ENCODE data around the gene NAXD. TPM values are rescaled to one million over a fixed set of nuclear protein-coding genes. Genes with fewer than 3 reads are reported as not detected.
"Not testable (repeated sequence)": the region's sequence is repeated elsewhere in the genome, so short reads cannot be mapped to it uniquely, and the experiment has no call there.

NAXD gene
- 18.7 TPM for polyA plus RNA-seq (2013, experiment 1 of 2)
- polyA plus RNA-seq (2013, experiment 2 of 2): 18.2 TPM

DNA sequence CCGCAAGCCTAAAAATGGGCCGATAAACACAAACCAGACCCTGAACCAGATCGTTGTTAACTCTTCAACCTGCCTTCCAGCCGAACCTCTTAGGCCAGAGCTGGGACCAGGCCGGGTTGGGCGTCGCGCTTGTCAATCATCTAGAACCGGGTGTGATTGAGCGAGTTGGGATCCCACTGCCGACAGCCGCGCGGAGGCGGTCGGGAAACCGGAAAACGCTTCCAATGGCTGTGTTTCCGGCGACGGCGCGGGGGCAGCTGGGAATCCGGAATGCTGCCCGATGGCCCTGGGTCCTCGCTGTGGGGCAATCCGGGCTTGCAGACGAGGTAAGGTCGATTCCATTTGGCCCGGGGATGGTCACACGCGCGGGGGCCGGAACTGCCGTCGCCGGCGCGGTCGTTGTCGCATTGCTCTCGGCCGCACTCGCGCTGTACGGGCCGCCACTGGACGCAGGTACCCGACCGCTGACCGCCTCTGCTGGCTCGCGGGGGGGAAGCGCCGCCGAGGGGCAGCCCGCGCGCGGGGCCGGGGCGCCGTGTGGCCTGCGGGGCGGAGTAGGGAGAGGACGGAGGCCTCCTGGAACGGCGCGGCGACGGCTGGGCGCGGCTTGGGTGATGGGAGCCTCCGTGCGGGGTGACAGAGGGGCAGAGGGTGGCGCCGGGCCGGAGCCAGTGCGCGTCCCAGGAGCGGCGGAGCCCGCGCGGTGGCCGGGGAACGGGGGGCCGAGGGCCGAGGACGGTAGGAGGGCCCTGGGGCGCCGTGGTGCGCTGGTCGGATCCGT is at the start of gene NAXD:
Gene NAXD, plus strand, starts transcription at position 224 of the 781 bp plus-strand sequence. Its CDS starts 57 bp downstream, at position 281.
- peak within 1 kb of the TSS; percentile 98 for H2AFZ ChIP-seq (ENCODE audit: low read length)
- peak within 1 kb of the TSS; percentile 85 for H2AK5ac ChIP-seq (ENCODE audit: low read depth, low read length)
- no peak within 1 kb of the TSS for H3K27ac ChIP-seq (replicated peaks; ENCODE audit: low read length)
- H3K4me3 ChIP-seq (ENCODE audit: low read length in 2 of 2): peak within 1 kb of the TSS; percentile 82 to 94
- peak within 1 kb of the TSS; percentile 91 for H2BK5ac ChIP-seq (ENCODE audit: low read length)
- peak within 1 kb of the TSS; percentile 94 for H3K9ac ChIP-seq (ENCODE audit: low read depth, low read length, poor library complexity)
- DNase-seq (ENCODE audit: low spot score): peak; percentile 49
- WGBS, 2 donors (ENCODE audit: extremely low coverage in 2 of 2, insufficient read length in 2 of 2, insufficient replicate concordance in 1 of 2): no CpG with 5 or more reads among the region's 95 CpGs
- H2BK15ac ChIP-seq (ENCODE audit: low read length): peak within 1 kb of the TSS; percentile 89
- H3K23ac ChIP-seq (ENCODE audit: low read depth, low read length, poor library complexity): peak within 1 kb of the TSS; percentile 76
- no peak within 1 kb of the TSS for H2BK120ac ChIP-seq (ENCODE audit: low read depth, low read length)
- H3K4me1 ChIP-seq (ENCODE audit: control insufficient read depth in 2 of 2, insufficient read depth in 1 of 2, low read depth in 1 of 2, low read length in 2 of 2): peaks cover 5 to 15% of the 10 kb centered on the region in 2 donors
- peak within 1 kb of the TSS; percentile 2 for H3K14ac ChIP-seq (ENCODE audit: low read length)
- no peaks in the 10 kb centered on the region for H3K27me3 ChIP-seq (ENCODE audit: control insufficient read depth in 3 of 3, insufficient read depth in 3 of 3, low read depth in 1 of 3, low read length in 3 of 3)
- peak within 1 kb of the TSS; percentile 96 for H3K18ac ChIP-seq (ENCODE audit: low read length)
- H3K4me2 ChIP-seq (ENCODE audit: insufficient read depth, low read length, poor library complexity, severe bottlenecking): peak within 1 kb of the TSS; percentile 89
- H4K8ac ChIP-seq (ENCODE audit: low read depth, low read length): peak within 1 kb of the TSS; percentile 89
- H3K79me1 ChIP-seq (ENCODE audit: low read depth, low read length): peaks cover 5% of the 10 kb centered on the region
- peak within 1 kb of the TSS; percentile 73 for H4K91ac ChIP-seq (ENCODE audit: low read depth, low read length, poor library complexity)
- H3K9me3 ChIP-seq (replicated peaks in 1 of 2; ENCODE audit: control insufficient read depth in 2 of 2, insufficient read depth in 1 of 2, low read depth in 1 of 2, low read length in 2 of 2): peaks cover 3 to 4% of the 10 kb centered on the region in 2 donors
- no peak within 1 kb of the TSS for H2BK12ac ChIP-seq (ENCODE audit: low read length)
- H3K36me3 ChIP-seq (replicated peaks in 1 of 2; ENCODE audit: control insufficient read depth in 2 of 2, insufficient read depth in 2 of 2, low read length in 2 of 2): no peaks in the 10 kb centered on the region
- peak within 1 kb of the TSS; percentile 60 for H3K4ac ChIP-seq (ENCODE audit: low read length)

DNA sequence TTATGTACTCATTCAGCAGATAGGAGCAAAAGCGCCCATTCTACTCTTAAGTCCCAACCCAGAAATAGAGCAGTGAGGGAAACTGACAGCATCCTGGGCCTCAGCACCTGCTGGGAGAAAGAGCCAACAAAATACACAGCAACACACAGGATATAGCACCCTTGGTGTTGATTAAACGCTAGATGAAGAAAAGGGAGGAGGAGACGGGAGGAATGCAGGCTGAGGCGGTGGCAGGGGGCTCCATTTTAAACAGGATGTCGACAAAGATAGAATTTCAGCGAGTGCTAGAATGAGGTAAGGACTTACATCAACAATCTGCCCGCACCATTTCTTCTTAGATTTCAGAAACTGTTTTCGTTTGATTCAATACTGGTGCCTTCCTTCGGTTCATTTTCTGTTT is 49.2 kb upstream of the NAXD start:
- WGBS, 2 donors (ENCODE audit: extremely low coverage in 2 of 2, insufficient read length in 2 of 2, insufficient replicate concordance in 1 of 2): no CpG with 5 or more reads among the region's 9 CpGs
- H3K4me2 ChIP-seq (ENCODE audit: insufficient read depth, low read length, poor library complexity, severe bottlenecking): no peak overlapping the region
- no peak for DNase-seq (ENCODE audit: low spot score)
- H3K18ac ChIP-seq (ENCODE audit: low read length): no peak overlapping the region
- no peak overlapping the region for H3K4me3 ChIP-seq (ENCODE audit: low read length in 2 of 2)
- H2BK120ac ChIP-seq (ENCODE audit: low read depth, low read length): no peak overlapping the region
- peaks cover 0 to 1% of the 10 kb centered on the region in 2 donors for H3K4me1 ChIP-seq (ENCODE audit: control insufficient read depth in 2 of 2, insufficient read depth in 1 of 2, low read depth in 1 of 2, low read length in 2 of 2)
- H3K79me1 ChIP-seq (ENCODE audit: low read depth, low read length): peaks cover 3% of the 10 kb centered on the region
- no peak overlapping the region for H2AK5ac ChIP-seq (ENCODE audit: low read depth, low read length)
- no peak overlapping the region for H4K91ac ChIP-seq (ENCODE audit: low read depth, low read length, poor library complexity)
- H3K14ac ChIP-seq (ENCODE audit: low read length): no peak overlapping the region
- peaks cover 0 to 2% of the 10 kb centered on the region in 2 donors for H3K9me3 ChIP-seq (replicated peaks in 1 of 2; ENCODE audit: control insufficient read depth in 2 of 2, insufficient read depth in 1 of 2, low read depth in 1 of 2, low read length in 2 of 2)
- no peak overlapping the region for H2BK12ac ChIP-seq (ENCODE audit: low read length)
- H2BK5ac ChIP-seq (ENCODE audit: low read length): no peak overlapping the region
- H4K8ac ChIP-seq (ENCODE audit: low read depth, low read length): no peak overlapping the region
- no peaks in the 10 kb centered on the region for H3K36me3 ChIP-seq (replicated peaks in 1 of 2; ENCODE audit: control insufficient read depth in 2 of 2, insufficient read depth in 2 of 2, low read length in 2 of 2)
- H3K27me3 ChIP-seq (ENCODE audit: control insufficient read depth in 3 of 3, insufficient read depth in 3 of 3, low read depth in 1 of 3, low read length in 3 of 3): peaks cover 0 to 32% (median 24%) of the 10 kb centered on the region in 3 experiments
- H3K9ac ChIP-seq (ENCODE audit: low read depth, low read length, poor library complexity): no peak overlapping the region
- H3K27ac ChIP-seq (replicated peaks; ENCODE audit: low read length): no peak overlapping the region
- no peak overlapping the region for H3K4ac ChIP-seq (ENCODE audit: low read length)
- no peak overlapping the region for H2BK15ac ChIP-seq (ENCODE audit: low read length)
- no peak overlapping the region for H3K23ac ChIP-seq (ENCODE audit: low read depth, low read length, poor library complexity)
- H2AFZ ChIP-seq (ENCODE audit: low read length): no peak overlapping the region

GRCh38 chr13:110568612-110569011 is 46.7 kb upstream of the NAXD start:
- Histone ChIP-seq H3K14ac (ENCODE audit: low read length) (no peak overlapping the region), H2BK15ac (ENCODE audit: low read length) (no peak overlapping the region), H3K4me3 (ENCODE audit: low read length in 2 of 2) (no peak overlapping the region), H2BK12ac (ENCODE audit: low read length) (no peak overlapping the region), H2AK5ac (ENCODE audit: low read depth, low read length) (no peak overlapping the region), H3K36me3 (replicated peaks in 1 of 2; ENCODE audit: control insufficient read depth in 2 of 2, insufficient read depth in 2 of 2, low read length in 2 of 2) (no peaks in the 10 kb centered on the region), H2BK5ac (ENCODE audit: low read length) (no peak overlapping the region), H3K23ac (ENCODE audit: low read depth, low read length, poor library complexity) (no peak overlapping the region), H4K8ac (ENCODE audit: low read depth, low read length) (no peak overlapping the region), H2BK120ac (ENCODE audit: low read depth, low read length) (no peak overlapping the region), H4K91ac (ENCODE audit: low read depth, low read length, poor library complexity) (no peak overlapping the region), H3K4me1 (ENCODE audit: control insufficient read depth in 2 of 2, insufficient read depth in 1 of 2, low read depth in 1 of 2, low read length in 2 of 2) (peaks cover 0 to 3% of the 10 kb centered on the region in 2 donors), H3K79me1 (ENCODE audit: low read depth, low read length) (peaks cover 3% of the 10 kb centered on the region), H3K27me3 (ENCODE audit: control insufficient read depth in 3 of 3, insufficient read depth in 3 of 3, low read depth in 1 of 3, low read length in 3 of 3) (peaks cover 0 to 27% (median 4%) of the 10 kb centered on the region in 3 experiments), H3K4me2 (ENCODE audit: insufficient read depth, low read length, poor library complexity, severe bottlenecking) (no peak overlapping the region), H2AFZ (ENCODE audit: low read length) (no peak overlapping the region), H3K9ac (ENCODE audit: low read depth, low read length, poor library complexity) (no peak overlapping the region), H3K27ac (replicated peaks; ENCODE audit: low read length) (no peak overlapping the region), H3K4ac (ENCODE audit: low read length) (no peak overlapping the region), H3K9me3 (replicated peaks in 1 of 2; ENCODE audit: control insufficient read depth in 2 of 2, insufficient read depth in 1 of 2, low read depth in 1 of 2, low read length in 2 of 2) (no peaks in the 10 kb centered on the region), H3K18ac (ENCODE audit: low read length) (no peak overlapping the region)
- no CpG with 5 or more reads among the region's 3 CpGs for WGBS, 2 donors (ENCODE audit: extremely low coverage in 2 of 2, insufficient read length in 2 of 2, insufficient replicate concordance in 1 of 2)
- DNase-seq (ENCODE audit: low spot score): no peak

DNA sequence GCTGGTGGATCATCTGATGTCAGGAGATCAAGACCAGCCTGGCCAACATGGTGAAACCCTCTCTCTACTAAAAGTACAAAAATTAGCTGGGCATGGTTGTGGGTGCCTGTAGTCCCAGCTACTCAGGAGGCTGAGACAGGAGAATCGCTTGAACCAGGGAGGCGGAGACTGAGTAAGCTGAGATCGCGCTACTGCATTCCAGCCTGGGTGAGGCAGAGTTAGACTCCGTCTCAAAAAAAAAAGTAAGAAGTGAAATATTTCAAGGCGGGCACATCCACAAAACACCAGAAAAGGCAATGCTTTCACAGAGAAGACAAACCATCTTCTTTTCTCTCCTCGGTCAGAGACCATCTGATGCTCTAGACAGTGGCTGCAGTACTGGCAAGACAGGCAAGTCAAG is 45.4 kb upstream of the NAXD start:
- not testable (repeated sequence) for H3K18ac ChIP-seq (ENCODE audit: low read length); H3K23ac ChIP-seq (ENCODE audit: low read depth, low read length, poor library complexity); DNase-seq (ENCODE audit: low spot score); H2AFZ ChIP-seq (ENCODE audit: low read length); H3K4me3 ChIP-seq (ENCODE audit: low read length in 2 of 2); H2AK5ac ChIP-seq (ENCODE audit: low read depth, low read length); H3K9ac ChIP-seq (ENCODE audit: low read depth, low read length, poor library complexity); H2BK12ac ChIP-seq (ENCODE audit: low read length); H3K27ac ChIP-seq (replicated peaks; ENCODE audit: low read length); H3K4me1 ChIP-seq (ENCODE audit: control insufficient read depth in 2 of 2, insufficient read depth in 1 of 2, low read depth in 1 of 2, low read length in 2 of 2); H2BK15ac ChIP-seq (ENCODE audit: low read length); H4K8ac ChIP-seq (ENCODE audit: low read depth, low read length); H3K4ac ChIP-seq (ENCODE audit: low read length); H3K9me3 ChIP-seq (replicated peaks in 1 of 2; ENCODE audit: control insufficient read depth in 2 of 2, insufficient read depth in 1 of 2, low read depth in 1 of 2, low read length in 2 of 2); H3K4me2 ChIP-seq (ENCODE audit: insufficient read depth, low read length, poor library complexity, severe bottlenecking); H3K14ac ChIP-seq (ENCODE audit: low read length); H3K79me1 ChIP-seq (ENCODE audit: low read depth, low read length); H2BK120ac ChIP-seq (ENCODE audit: low read depth, low read length); H3K36me3 ChIP-seq (replicated peaks in 1 of 2; ENCODE audit: control insufficient read depth in 2 of 2, insufficient read depth in 2 of 2, low read length in 2 of 2); H2BK5ac ChIP-seq (ENCODE audit: low read length); H4K91ac ChIP-seq (ENCODE audit: low read depth, low read length, poor library complexity)
- no CpG with 5 or more reads among the region's 7 CpGs for WGBS, 2 donors (ENCODE audit: extremely low coverage in 2 of 2, insufficient read length in 2 of 2, insufficient replicate concordance in 1 of 2)
- peaks cover 0 to 22% (median 0%) of the 10 kb centered on the region in 3 experiments for H3K27me3 ChIP-seq (ENCODE audit: control insufficient read depth in 3 of 3, insufficient read depth in 3 of 3, low read depth in 1 of 3, low read length in 3 of 3)
